Uterus (tissue), 2 donors: Measurements from ENCODE around the gene GRK2.

Experiments used
- POLR2A ChIP-seq, 2 donors: fragments of 450-650 bp; IDR thresholded peaks; one replicate each; pipeline ENCODE4 v1.6.1; 2016; ENCODE audit warnings: antibody characterized with exemption in 2 of 2, mild to moderate bottlenecking in 1 of 2, moderate library complexity in 1 of 2
- TF ChIP-seq, protein P1 (sequence below), 4 experiments: fragments of 200-600 bp in 2 of 4; fragments of 450-650 bp in 2 of 4; sonication (generic) in 2 of 4; IDR thresholded peaks; one replicate each; pipeline ENCODE4 v1.5.1; 2016 to 2019; ENCODE audit warnings: antibody characterized with exemption in 4 of 4, mild to moderate bottlenecking in 2 of 4, moderate library complexity in 1 of 4

DNA sequence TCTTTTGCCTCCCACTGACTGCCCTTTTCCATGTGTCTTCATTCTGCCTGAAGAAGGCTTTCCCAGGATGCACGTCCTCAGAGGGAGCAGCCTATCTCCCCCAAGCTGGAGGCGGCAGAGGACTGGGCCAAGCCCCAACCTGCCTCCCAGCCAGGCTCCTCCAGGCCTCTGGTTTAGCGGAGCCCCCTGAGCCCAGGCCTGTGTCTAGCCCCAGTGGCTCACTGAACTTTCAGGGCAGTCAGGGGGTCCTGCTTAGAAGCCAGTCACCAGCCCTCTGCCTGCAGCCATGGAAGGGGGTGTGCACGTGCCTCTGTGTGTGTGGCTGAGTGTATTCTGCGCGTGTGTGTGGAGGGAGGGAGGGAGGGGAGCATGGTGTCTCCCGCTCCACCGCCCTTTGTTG lies 10.4 kb upstream of the GRK2 start:
- no peak for TF ChIP-seq POLR2A (IDR thresholded peaks at IDR 0.05)
- TF ChIP-seq, protein P1, sequence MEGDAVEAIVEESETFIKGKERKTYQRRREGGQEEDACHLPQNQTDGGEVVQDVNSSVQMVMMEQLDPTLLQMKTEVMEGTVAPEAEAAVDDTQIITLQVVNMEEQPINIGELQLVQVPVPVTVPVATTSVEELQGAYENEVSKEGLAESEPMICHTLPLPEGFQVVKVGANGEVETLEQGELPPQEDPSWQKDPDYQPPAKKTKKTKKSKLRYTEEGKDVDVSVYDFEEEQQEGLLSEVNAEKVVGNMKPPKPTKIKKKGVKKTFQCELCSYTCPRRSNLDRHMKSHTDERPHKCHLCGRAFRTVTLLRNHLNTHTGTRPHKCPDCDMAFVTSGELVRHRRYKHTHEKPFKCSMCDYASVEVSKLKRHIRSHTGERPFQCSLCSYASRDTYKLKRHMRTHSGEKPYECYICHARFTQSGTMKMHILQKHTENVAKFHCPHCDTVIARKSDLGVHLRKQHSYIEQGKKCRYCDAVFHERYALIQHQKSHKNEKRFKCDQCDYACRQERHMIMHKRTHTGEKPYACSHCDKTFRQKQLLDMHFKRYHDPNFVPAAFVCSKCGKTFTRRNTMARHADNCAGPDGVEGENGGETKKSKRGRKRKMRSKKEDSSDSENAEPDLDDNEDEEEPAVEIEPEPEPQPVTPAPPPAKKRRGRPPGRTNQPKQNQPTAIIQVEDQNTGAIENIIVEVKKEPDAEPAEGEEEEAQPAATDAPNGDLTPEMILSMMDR (IDR thresholded peaks at IDR 0.05), result no peak
